HG02943 (cell line): ENCODE data around the gene PDZD7.
A peak's percentile ranks its signal among the peaks of the same experiment; 100 is the strongest.

Experiments
- ATAC-seq: cut with Tn5 transposase; IDR thresholded peaks from one replicate; pipeline ENCODE4 v1.9.1; 2021; ENCODE audit warnings: mild to moderate bottlenecking, low read depth, moderate library complexity; ENCODE audit not compliant: unreplicated experiment

The PDZD7 gene

DNA sequence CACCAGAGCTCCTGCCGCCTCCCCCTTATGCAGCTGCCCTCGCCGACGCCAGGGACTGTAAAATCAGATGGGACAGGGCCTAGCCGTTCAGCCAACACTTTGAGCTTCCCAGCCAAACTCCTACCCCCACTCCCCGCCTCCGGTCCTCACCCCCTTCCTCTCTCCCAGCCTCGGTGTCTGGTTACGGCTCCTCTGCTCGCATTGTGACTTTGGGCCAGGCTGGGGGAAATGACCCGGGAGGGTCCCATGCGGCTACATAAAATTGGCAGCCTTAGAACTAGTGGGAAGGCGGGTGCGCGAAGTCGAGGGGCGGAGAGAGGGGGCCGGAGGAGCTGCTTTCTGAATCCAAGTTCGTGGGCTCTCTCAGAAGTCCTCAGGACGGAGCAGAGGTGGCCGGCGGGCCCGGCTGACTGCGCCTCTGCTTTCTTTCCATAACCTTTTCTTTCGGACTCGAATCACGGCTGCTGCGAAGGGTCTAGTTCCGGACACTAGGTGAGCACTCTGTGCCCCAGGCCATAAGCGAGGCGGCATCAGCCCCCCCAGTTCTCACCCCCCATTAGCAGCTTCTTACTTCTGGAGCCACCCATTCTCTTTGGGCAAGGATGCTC lies 30.8 kb upstream of the PDZD7 start, which contains the start of gene KAZALD1:
Gene KAZALD1 (plus strand): TSS at position 366 of the 608 bp plus-strand sequence. CDS start 604 bp downstream, outside the sequence.
- no peak for ATAC-seq

DNA sequence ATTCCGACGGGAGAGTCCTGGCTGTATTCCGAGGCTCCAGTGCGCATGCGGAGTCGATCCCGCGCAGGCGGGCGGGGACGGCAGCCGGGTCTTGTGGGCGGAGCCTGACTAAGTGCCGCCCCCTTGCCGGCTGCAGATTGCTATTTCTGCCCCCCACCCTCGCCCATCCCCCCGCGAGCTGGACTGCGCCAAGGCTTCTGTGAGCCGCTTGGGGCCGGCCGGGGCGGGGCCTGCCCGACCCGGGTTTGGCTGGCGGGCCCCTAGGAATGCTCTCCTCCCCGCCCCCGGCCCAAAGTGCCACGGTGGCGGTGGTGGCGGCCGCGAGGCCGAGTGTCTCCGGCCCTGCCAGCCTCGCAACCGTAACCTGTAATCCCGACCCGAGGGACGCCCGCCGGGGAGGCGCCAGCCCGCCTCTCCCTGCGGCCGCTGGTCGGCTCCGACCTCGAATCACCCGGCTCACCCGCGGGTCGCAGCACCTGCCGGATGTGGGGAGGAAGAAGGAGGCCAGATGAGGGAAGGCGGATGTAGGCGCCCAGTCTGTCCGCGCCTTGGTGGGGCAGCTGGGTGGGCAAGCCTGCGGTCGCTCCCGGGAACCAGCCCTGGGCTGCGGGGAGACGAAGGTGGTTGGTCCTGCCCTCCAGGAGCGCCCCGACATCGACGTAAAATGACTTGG lies 30.2 kb upstream of the PDZD7 start:
- ATAC-seq = peak; percentile 58

DNA sequence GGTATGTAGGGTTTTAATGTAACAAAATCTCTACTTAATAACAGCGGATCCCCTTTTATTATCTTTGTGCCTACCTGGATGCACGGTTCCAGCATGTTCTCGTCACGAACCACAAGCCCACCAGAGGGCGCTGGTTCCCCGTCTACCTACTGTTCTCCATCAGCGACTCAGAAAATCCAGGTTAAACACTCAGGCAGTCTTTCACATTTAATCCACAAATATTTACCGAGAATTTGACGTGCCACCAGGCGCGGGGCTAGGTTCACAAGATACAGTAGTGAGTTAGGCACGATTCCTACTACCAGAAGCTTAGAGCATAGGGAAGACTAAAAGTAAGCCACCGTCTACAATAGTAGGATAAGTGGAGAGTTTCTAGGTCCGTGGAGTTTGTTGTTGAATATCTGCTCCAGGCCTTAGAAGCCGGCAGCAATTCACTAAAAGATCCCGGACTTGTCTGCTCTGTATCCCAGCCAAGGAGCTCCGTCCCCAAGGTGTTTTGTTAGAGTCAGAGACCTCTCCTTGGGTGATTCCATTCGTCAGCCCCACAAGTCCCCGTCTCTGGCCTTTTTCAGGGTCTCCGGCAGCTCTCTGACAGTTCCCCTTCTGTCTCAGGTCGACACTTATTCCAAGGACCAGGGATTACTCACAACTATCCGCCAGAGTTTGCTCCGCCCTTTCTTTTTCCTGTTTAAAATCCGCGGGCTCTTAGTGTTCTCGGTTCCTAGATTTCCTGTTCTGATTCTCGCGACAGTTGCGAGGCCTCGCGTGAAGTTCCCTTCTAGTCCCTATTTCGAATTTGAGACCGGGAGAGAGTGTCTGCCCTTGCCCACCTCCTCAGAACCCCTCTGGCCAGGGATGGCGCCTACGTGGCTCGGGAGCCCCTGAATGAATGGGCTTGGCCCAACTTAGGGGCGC lies 29.4 kb upstream of the PDZD7 start:
- ATAC-seq = peak; percentile 38

DNA sequence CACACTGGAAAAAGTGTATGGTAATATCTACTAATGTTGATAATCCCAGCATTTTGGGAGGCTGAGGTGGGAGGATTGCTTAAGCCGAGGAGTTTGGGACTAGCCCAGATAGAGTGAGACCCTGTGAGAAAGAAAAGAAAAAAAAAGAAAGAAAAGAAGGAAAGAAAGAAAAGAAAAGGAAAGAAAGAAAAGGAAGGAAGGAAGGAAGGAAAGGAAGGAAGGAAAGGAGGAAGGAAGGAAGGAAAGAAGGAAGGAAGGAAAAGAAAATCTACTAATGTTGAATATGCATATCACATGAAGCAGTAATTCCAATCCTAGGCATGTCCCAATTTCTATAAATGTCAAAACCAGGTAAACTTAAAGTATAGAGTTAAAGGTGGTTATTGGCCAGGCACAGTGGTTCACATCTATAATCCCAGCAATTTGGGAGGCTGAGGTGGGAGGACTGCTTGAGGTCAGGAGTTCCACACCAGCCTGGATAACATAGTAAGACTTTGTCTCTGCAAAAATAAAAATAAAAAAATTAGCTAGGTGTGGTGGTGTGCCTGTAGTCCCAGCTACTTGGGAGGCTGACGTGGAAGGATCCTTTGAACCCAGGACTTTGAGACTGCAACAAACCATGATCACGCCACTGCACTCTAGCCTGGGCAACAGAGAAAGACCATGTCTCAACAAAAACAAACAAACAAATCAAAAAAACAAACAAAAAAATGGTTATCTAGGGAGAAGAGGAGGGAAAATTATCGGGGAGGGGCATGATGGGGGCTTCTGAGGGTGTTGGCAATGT lies 25.6 kb upstream of the PDZD7 start:
- no peak for ATAC-seq

DNA sequence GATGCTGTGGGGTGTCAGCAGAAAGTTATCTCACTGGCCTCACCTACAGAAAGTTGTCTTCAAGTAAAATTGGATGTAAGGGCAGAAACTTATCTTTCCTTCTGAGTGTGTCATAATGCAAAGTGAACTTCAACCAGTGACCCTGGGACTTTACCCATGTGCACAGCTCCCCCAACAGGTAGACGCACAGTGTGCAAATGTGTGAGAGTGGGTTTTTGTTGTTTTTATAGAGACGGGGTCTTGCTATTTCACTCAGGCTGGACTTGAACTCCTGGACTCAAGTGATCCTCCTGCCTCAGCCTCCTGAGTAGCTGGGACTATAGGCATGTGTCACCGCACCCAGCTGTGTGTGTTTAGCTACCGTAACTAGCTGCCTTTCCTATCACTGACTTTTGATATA lies 24.5 kb upstream of the PDZD7 start:
- ATAC-seq = no peak

DNA sequence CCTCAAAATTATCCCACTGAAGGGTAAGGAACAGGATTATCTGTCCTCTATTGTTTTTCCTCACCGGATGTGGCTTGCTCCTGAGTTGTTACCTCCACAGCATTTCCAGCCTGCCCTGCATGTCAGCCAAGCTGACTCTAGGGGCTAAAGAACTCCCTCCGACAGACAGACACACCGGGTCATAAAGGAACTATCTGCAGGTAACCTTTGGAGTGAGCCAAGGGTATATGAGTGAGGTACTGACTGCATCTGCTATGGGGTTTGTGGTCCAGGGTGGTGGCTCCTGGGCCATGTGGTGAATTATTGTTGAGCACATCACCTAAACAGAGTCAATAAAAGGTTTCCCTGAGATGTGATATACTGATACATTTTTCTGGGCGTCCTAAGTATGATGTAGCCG lies 23.9 kb upstream of the PDZD7 start:
- ATAC-seq = no peak

DNA sequence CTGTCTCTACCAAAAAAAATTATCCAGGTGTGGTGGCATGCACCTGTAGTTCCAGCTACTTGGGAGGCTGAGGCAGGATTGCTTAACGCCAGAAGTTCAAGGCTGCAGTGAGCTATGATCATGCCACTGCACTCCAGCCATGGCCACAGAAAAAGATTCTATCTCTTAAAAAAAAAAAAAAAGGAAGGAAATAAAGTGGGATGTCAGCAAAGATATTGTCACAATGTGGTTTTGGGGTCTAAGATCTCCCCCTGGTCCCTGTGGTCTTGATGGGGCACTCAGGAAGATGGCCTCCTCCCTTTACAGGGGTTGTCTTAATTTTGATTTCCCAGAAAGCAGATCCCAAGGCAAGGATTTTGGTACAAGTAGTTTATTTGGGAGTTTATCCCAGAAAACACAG lies 23.4 kb upstream of the PDZD7 start:
- ATAC-seq = no peak

DNA sequence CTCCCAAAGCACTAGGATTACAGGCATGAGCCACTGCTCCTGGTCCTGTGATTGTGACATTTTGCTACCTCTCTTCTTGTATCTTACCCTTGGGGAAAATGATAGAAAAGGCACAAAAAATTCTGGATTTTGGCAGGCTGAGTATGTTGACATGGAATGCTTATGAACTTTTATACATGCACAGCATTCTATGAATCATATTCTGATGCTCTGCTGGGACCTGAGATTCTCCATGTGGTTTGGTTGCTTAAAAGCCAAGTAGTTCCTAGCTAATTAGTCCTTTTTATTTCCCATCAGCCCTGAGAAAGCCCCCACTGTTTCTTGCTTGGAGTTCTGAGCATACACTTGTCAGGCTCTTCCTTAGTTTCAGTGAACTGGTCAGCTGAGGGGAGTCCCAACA lies 22.6 kb upstream of the PDZD7 start:
- ATAC-seq = no peak

DNA sequence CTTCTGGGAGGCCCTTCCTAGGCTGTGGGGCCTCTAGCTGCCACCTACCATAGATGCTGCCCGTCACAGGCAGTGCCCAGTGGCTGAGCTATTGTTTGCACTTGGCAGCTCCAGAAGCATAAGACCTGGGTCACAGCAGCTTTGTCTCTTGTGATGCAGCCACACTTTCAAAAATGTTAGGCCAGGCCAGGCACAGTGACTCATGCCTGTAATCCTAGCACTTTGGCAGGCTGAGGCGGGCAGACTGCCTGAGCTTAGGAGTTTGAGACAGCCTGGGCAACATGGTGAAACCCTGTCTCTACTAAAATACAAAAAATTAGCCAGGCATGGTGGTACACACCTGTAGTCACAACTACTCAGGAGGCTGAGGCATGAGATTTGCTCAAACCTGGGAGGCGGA lies 21.4 kb upstream of the PDZD7 start:
- no peak for ATAC-seq

DNA sequence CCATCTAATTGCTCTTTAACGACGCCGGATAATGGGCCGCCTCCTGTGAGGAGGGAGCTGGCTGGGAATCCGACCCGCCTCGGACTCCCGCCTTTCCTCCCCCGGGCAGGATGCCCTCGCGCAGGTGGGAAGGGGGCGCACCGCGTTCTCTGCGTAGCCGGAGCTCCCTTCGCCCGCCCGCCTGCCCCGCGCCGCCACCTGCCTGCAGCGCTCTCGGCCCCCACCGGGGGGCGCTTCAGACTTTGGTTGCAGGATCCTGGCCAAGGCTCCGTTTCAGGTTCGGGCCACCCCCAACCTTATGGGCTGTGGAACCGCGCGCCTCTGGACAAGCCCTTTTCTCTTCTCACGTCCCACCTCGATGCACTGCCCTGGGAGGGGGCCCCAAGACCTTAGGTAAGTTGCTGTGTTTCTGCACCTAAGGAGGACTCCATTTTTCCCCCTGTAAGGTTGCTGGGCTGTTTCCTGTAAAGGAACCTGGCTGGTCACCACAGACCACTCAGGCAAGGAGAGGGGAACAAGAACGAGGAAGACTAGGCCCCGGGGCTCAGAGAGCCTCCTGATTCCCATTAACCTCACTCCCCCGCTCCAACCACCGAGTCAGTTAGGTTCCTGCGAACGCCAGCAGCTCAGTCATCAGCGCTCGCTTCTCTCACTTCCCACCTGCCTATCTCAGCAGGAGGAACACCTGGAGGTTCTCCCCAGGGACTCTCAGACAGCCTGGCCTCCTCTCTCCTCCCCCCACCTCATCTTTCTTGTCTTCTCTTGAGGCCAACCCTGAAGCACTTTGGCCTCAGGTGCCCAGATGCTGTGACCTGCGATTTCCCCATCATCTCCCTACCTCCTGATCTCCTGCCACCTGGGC lies 19.5 kb upstream of the PDZD7 start:
- ATAC-seq = no peak

DNA sequence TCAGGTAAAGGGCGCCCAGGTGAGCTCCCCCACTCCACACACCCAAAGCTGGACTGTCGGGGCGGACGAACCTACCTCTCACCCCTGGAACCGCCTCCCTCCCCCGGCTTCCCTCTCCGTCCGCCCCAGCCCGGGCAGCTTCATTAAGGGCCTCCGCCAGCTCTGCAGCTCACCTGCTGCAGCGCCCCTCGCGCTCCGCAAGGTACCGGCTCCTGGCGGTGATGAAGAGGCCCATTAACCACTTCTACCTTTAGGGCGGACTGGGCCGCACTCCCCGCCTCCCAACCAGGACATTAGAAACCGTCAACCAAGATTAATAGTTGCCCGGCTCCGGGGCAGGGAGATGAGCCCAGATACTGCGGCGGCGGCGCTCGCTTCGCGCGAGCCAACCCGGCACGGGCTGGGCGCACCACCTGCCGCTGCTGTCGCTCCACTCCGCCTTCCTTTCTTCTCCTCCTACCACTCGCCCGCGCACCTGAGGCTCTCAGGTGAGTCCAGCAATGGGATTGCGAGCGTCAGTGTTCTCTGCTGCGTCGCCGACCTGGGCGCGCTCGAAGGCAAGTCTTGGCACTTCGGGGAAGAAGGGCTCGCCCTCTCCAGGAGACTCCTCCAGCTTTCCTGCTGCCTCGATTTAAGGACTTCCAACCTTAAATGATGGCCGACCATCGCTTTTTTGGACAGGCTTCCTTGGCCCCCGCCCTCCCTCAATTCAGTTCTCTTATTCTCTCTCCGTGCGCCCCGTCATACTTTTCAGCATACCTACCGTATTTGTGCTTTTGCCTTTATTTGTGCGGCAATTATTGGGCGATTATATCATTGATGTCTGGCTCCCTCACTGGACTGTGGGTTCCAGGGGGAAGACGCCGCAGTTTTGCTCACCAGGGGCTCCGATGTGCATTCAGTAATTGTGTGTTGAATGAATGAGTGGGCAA lies 17.3 kb upstream of the PDZD7 start:
- no peak for ATAC-seq

DNA sequence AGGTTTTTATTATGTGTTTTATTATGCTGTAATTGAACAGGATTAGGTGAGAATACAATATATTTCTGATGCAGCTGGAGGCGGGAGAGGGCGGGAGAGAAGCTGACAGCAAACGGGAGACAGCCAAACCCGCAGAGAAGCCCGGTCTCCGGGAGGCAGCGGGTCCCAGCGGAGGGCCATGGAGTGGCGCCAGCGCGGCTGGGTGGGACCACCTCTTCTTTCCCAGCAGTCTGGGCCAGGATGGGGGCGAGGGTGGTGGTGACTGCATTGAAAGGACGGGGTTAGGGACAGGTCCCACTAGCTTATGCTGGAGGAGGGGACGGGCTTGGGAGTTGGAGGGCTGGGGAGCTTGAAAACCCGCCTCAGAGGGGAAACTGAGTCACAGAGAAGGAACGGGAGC lies 16.3 kb upstream of the PDZD7 start:
- ATAC-seq = no peak

DNA sequence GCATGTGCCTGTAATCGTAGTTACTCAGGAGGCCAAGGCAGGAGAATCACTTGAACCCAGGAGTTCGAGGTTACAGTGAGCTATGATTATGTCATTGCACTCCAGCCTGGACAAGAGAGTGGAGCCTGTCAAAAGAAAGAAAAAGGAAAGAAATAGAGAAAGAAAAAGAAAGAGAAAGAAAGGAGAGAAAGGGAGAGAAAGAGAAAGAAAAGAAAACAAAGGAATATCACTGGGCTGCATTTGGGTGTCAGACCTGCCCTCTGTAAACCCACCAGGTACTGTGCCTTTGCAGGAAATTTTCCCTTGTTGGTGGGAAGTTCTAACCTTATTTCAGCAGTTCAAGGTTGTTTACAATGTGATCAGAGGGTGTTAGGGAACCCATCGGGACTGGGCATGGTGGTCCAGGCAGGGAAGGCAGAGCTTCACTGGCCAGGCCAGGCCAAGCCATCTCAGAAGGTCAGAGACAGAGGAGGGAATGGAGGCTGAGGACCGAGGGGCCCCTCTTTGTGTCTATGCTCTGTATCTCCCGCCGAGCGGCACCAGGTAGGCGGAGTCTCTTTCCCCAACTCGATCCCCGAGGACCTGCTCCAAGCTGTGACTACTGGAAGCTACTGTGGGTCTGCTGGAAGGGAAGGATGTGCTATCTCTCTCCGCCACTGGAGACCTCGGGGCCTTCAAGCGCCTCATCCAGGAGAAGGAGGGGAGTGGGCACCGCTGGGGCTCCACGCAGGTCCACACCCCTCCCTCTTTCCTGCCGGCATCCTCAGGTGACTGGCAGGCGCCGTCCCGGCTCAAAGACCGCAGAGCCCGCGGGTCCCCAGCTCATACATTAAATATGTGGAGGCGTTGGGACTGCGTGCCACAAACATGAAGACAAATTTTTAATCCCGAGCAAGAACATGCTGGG lies 15.7 kb upstream of the PDZD7 start:
- no peak for ATAC-seq

DNA sequence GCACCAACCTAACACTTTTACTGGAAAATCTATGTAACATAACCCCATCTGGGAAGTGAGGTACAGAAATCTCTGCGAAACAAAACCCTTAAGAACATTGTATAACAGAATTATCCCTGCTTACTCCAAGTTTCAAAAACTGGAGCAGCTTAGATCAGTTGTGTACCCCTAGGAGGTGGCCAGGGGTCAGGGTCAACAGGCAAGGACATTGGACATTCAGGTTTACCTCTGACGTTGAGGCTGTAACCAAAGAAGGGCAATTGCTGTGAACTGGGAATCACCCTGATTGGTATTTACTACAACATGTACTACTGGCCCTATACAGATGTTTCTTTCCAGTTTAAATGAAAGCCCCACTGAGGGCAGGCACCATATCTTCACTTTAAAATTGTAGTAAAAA lies 13.2 kb upstream of the PDZD7 start:
- no peak for ATAC-seq

DNA sequence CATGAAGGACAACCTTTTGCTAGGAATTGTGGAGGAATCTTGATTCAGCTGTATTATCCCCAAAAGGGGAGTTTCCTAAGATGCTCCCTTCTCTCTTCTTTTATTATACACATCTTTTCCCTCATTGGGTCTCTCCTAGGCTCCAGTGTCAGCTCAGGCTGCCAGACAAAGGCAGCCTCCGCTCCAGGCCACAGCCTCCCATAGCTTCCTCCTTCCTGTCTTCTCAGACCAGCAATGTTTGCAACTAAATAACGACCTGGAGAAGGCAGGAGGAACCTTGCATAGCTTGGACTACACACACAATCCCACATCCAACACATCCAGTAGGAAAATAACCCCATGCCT lies 12.4 kb upstream of the PDZD7 start:
- no peak for ATAC-seq

DNA sequence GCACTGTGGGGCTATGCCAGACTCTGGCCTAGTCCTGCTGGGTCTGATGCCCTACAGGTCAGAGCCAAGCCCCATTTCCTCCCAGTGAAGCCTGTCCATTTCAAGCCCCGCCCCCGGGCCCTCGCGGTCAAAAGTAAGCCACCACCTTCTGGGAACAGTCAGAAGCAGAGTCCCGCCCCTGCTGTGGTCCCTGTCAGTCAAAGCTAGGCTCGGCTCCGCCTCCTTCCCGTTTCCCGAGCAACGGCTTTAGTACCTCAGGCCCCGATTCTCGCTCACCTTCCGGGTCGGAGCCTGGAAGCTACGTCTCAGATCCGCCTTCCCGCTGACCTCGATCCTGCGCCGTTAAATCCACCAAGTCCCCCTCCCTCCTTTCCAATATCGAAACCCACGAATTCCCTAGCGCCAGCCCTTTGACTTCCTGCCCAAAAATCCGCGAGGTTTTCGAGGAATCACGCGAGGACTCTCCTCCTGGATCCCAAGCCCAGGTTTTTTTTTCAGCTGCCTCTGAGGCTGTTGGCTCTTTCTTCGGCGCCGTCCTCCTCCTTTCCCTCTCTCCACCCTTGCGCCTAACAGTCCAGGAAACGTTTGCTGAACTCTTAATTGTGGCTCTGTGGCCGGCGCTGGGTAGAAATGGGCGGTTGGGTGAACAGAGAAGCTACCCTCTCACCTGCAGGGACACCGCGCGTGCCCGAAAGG lies 11.9 kb upstream of the PDZD7 start:
- peak; percentile 84 for ATAC-seq

DNA sequence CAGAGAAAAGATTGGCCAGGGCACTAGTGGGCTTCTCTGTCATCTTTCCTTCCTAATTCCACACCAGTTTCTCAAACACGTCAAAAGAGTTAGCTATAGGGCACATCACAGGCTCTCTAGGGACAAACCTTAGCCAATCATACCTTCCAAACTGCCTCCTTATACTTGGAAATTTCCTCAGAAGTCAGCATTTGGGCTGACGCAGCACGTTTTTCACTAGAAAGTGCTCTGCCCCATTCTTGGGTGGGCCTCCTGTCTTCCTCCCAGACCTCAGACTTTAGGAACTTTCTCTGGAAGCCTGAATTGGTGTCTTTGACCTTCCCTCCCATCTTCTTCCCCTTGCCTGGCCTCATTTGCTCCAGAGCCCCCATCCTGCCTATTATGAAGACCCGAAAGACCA lies 11.2 kb upstream of the PDZD7 start:
- no peak for ATAC-seq
